GM21825 (cell line): ENCODE measurements around the gene NHLRC1.

Experiments used
- ATAC-seq: cut with Tn5 transposase; IDR thresholded peaks from one replicate; pipeline ENCODE4 v1.9.1; 2021; ENCODE audit warnings: mild to moderate bottlenecking, moderate library complexity; ENCODE audit not compliant: unreplicated experiment

NHLRC1 gene

DNA sequence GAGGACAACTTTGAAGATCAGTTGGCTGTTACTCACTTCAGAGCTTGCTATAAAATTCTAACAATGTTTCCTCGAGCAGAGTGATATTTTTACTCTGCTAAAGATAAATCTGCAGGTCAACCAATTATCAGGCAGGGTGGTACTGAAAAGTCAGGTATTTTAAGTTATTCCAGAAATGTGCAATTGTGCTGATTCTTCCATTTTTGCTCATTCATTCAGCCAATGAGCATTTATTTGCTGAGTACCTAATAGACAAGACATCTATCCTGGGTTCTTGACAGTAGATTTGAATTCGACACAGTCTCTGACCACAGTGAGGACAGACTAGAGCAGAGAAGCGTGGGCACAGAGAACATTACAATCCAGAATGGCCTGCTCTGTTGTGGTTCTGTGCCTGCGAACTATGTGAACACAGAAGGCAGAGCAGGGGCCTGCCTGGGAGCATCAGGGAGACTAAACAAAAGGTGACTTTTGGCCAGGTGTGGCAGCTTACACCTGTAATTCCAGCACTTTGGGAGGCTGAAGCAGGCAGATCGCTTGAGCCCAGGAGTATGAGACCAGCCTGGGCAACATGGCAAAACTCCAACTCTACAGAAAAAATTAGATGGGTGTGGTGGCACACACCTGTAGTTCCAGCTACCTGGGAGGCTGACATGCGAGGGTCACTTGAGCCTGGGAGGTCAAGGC lies 17.6 kb upstream of the NHLRC1 start:
- no peak for ATAC-seq

DNA sequence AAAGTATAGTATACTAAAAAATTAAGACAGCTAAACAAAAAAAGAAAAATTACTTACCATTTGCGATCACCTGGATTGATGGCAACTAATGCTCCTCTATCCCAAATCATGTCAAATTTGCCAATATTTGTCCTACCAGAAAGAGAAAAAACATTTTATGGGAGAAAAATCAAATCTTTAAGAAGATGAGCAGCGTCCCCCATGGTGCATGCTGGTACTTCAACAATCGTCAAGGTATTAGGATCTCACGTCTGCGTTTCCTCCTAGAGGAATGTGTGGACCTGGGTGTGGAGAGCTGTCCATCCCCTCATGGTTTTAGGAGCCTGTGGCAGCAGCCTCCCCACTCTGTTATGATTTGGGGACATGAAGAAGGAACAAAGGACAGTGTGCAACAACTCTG lies 16.4 kb upstream of the NHLRC1 start:
- ATAC-seq = no peak

DNA sequence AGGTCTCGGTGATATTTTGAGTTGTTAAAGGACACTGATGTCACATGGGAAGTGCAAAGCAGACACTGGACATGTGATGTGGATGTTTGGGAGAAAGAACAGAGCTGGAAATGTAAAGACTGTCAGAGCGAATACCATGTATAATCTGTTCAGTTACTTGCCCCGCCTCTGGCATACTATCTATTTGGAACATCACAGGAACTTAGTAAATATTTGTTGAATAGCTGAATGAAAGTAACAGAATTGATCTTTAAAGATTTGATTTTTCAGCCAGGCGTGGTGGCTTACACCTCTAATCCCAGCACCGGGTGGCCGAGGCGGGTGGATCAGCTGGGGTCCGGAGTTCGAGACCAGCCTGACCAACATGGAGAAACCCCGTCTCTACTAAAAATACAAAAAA lies 13.8 kb upstream of the NHLRC1 start:
- no peak for ATAC-seq

DNA sequence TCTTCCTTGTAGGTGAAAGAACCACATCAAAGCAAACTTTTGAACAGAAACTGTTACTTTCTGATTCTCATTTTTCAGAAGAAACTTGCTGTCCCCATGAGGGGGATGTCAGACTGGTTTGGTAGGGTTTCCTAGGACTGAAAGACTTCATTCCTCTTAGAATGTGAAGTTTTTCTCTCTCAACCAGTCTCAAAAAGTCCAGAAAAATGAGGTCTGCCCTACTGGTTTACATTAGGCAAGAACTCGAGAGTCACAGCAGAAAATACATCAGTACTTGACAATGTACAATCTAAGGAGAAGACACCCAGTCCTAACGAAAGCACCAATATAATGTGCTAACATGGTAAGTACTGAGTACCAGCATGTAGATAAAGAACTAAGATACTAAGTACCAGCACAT lies 12.7 kb upstream of the NHLRC1 start:
- no peak for ATAC-seq

DNA sequence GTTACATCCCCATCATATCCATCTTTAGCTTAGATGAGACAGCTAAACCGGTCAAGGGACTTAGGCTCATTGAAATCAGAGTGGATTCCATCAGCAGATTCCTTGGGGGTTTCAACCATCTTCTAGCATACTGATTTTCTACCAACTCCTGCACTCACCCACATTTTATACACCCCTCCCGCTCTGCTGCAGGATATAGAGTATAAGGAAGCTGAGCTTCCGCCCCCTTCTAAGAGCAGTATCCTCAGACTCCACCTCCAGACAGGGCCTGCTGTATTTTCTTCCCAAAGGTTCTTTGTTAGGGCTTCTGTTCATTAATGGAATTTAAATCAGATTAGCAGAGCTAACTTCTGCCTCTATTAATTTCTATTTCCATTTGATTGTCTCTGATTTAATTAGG lies 9.9 kb upstream of the NHLRC1 start:
- ATAC-seq = no peak

DNA sequence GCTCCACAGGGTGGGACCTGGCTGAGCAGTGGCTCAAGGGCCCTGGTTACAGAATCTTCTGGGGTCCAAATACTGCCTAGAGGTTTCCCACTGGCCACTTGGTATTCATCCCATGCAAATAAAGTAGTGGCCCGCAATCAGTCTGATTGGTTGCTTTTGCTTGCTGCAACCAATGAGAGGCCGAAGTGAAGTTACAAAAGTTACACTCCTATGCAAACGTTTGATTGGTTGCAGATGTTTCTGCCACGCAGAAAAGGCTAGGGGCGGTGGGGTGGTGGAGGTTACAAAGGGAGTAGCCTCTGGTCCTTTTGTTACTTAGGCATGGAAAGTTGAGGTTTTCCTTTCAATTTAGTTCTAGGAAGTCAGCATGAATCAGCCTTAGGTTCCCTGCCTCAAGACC lies 3.6 kb upstream of the NHLRC1 start:
- ATAC-seq = no peak

DNA sequence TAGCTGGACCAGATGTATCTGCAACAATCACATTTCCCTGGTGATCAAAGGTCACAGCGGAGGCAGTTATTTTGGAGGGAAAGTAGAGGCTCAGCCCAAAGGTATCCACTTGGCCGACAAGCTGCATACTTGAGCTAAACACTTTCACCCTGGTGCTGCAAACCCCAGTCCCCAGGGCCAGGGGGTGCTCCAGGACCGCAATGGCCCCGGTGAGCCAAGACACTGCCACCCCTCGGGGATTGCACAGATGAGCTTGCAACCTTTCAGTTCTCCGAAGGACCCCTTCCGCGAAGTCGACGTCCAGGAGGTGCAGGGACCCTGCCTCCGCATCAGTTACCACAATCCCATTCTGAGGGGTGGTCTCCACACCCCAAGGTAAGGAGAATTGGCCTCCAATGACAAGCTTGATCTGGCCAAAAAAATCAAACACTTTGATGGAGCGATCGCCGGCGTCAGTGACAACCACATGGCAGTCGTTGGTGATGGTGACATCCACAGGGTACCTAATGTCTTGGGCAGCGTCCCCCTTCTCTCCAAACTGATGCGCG lies 823 bp downstream of the NHLRC1 start:
- ATAC-seq = no peak

DNA sequence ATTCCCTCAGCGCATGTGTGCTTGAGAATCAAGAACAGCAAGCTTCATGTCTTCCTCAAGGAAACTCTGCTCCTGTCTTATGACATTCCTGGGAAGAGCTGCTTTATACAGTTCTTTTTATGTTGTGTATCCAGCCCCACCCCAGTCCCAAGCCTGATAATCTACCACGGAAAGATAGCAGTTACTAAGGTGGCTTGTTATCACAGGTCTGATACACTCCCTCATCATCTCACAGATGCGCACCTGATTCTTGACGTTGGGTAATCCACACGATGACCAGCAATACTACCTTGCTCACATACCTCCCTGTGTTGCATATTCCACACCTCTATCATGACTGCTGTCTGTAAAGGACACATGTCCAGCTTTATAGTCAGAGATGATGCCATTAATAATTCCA lies 3.2 kb downstream of the NHLRC1 start:
- no peak for ATAC-seq

DNA sequence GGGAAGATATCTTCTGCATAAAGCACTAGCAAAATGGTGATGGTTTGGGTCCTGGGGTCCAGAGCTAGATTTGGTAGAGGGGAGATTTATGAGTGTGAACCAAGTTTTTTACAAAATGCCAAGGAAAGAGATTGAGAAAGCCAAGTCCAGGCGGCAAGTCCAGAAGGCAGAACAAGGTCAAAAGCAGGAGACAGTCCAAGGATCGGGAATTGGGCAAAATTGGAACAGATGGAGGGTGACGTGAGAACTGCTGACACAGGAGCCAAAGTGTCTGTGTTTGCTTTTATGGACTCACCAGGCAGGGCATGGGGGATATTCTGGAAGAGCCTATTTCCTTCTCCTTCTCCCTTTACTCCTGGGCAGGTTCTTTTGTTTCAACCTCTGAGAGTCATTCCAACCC lies 4.1 kb downstream of the NHLRC1 start:
- ATAC-seq = no peak

DNA sequence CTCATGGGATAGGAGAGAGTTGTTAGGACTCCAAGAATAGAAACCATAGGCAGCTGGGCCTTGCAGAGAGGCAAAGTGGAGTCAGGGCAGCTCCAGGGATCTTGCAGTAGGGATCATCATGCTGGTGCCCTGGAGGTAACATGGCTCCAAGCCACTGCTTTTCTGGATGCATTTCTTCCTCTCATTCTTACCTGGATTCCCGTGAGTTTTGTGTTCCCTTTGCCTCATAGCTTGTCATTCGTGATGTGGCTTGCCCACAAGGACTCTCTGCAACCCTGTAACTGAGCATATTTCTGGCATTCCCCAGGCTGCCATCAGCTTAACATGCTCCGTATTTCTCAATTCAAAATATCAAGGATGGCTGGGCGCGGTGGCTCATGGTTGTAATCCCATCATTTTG lies 5.3 kb downstream of the NHLRC1 start:
- ATAC-seq = no peak

DNA sequence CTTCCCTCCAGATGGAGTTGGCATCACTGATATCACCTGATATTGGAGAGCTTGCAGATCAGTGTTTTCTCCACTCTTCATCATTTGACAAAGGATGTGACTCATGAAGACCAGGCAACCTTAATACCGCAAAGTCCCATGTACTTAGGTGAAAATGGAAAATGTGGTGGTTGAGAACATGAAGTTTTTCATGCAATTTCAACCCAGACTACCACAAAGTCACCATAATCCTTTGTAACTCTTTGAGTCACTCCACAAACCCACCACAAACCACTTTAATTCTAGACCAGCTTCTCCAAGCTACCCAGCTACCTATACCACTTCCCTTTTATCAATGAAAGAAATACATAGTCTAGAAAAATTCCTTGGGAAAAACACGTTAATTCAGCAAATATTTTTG lies 7.1 kb downstream of the NHLRC1 start:
- ATAC-seq = no peak

DNA sequence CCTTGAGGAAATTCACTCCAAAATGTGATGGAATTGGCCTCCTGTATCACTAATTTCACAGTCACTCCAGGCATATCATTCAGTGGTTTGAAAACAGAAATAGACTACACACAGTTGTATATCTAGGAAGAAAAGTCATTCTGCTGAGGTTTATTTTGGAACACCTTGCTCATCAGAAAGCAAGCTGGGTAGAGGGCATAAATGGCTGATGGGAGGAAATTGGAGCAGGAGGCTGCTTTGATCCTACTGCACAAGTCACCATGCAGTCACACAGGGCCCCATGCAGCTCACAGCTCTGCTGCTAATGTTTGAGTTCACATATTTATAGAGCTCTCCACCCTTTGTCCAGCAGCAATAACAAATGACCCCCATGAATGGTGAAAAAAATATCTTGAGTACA lies 12.3 kb downstream of the NHLRC1 start:
- ATAC-seq = no peak

DNA sequence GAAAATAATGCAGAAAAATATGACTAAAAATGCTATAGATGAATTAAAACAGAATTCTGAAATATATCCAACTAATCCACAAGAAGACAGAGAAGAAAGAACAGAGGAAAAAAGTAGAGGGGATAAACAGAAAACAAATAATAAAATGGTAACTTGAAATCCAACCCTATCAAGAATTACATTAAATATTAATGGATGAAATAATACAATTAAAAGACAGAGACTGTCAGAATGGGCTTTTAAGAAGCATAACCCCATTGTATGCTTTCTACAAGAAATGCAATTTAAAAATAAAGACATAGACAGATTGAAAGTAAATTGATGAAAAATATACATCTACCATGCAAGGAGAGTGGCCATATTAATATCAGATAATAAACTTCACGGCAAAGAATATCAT lies 15.4 kb downstream of the NHLRC1 start:
- no peak for ATAC-seq

DNA sequence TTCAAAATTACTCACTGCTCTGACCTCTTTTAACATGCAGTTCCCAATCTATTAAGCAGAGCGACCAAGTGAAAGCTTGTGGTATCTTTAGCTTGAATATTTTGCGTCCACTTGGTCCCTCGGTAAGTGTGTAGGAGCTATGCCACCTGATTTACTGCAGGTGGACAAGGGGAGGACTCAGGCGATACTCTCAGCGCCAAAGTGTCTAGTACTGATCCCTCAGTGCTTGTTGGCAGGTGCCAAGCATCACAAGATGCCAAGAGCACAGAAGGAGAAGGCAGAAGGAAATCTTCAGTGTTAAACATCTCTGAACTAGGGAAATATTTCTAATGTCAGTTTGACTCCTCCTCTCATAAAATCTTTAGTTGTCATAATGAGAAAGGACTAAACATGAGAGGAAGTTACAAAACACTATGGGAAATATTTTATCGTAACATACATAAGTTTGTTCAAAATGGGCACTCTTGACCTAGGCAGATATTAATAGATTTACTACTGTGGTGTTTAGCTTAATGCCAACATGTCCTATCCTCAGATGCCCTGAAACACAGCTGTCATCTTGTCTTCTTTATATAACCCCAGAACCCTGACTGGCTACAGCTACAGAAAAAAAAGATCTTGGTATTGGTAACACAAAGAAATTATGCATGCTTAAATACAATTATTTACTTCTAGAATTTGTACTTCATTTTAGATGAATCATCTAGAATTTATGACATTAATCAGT lies 19.5 kb downstream of the NHLRC1 start:
- no peak for ATAC-seq

DNA sequence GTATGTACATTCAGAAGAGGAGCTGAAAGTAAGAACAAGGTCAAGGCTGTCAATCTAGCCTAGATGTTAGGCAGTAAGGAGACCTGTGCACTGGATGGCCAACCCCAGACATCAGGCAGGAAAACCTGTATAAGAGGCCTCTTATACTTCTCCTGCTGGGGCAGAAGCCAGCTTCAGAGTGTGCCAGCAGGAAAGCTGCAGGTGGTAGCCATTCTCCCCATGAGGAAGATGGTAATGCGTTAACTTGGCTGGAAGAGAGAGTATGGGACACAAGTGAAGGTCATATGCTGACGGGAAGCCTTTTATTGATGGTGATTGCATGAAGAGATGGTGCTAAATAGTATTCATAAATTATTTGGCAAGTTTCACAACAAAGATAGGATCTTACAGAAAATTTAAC lies 20.6 kb downstream of the NHLRC1 start:
- no peak for ATAC-seq

DNA sequence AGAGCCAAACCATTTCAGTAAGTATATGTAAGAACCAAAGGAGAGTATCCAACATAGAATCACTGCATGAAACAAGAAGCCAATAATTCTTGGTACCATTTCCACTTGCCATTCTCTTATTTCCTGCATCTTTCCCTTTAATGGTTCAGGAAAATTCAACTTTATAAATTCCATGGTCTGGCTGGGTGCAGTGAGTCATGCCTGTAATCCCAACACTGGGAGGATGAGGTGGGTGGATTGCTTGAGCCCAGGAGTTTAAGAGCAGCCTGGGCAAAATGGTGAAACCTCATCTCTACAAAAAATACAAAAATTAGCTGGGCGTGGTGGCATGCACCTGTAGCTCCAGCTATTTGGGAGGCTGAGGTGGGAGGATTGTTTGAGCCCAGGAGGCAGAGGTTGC lies 21.2 kb downstream of the NHLRC1 start:
- ATAC-seq = no peak

DNA sequence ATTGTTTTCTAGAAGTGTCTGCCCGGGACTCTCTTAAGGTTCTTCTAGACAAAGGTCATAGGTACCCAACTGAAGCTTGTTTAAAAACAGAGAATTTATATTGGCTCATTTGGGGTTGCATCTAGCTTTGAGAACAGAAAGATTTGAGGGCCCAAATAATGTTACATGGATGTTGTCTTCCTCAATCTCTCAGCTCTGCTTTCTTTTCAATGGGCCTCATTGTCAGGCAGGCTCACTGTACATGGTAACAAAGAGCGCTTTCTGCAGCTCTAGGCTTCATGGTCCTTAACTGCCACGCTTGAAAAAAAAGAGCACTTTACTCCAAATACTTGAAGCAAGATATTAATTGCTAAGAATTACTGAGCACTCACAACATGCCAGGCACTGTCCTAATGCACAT lies 22.2 kb downstream of the NHLRC1 start:
- no peak for ATAC-seq

DNA sequence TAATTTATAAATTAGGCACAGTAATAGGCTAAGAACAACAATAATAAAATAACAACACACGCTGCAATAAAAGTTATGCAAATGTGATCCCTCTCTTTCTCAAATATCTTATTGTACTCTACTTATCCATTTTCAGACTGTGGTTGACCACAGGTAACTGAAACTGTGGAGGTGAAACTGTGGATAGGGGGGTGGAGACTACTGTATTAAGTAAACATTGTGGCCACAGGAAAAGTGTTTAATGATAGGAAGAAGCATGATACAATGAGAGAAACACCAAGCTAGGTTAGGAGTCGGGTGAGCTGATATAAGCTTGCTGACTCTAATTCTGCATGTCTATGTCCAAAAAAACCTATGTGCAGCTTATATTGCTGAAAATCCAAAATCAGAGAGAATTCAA lies 23.0 kb downstream of the NHLRC1 start:
- ATAC-seq = no peak

DNA sequence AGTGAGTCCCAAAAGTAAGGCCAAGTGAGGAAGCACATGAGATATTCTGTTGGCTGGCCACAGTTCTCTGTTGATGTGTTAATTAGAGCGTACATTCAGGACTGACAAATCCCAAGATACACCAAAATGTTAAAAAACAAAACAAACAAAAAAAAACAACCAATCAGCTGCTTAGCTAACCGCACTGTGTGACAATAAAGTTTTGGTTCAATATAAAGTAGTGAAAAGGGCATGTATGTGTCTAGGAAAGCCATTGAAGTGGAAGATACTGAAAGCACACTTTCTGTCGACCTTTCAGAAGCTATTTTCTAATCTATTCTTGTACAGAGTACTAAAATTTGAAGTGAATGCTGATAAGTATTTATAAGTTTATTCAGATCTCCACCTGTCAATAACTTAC lies 26.1 kb downstream of the NHLRC1 start:
- ATAC-seq = no peak

DNA sequence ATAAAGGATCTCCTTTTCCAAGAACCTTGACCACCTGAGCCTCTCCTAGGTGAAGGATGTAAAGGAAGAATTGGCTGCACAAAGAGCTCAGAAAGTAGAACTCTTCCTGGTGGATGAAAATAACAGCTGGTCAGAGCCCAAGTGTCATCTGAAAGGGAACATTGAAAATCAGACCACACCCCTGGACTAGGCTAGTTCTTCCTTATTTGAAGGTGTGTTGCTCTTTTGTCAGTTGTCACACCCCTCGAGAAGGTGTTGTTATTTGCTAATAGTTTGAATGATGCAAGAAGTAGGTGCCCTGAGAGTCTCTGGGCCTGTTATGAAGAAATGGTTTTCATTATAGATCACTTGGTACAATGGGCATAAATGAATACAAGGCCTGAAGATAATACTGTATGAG lies 31.1 kb downstream of the NHLRC1 start:
- no peak for ATAC-seq

DNA sequence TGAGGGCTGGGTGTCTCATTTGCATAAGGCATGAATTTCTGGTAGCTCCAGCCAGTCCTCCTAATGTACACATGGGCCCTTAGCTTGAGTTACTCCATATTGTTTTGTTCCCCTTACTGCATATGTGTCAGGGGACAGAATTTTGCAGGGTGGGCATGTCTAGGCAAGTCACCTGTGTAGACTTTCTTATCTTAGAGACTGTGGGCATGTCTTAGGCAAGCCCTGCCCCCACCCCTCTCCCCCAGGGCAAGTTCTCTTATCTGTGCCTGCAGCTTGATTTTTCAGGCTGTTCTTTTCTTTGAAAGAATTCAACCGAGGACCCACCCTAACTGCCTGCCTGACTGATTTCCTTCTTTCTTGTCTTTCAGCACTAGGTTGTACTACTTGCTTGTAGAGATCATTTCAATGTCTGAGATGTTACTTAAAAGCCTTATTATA lies 32.1 kb downstream of the NHLRC1 start:
- ATAC-seq = no peak
